ENCODE results near the gene BMP8A.

BMP8A gene

DNA sequence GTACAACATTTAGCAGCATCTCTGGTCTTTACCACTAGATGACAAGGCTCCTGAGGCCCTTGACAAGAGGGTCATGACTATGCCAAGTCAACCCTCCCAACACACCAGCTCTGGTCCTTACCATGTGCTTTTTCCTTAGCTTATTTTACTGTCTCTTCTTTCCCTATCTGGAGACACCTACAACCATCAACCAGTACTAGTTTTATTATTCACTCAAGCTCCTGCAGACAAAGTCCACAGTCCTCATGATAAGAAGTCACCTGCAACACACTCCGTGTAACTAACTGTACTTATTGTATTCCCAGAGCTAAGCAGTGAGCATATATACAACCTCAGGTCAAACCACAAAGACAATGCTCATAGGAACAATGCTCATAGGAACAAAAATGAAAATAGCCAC, 69.8 kb downstream of the BMP8A start:
- no peak overlapping the region for H3K4me3 ChIP-seq (ENCODE audit: low read length)
- no peak for DNase-seq (ENCODE audit: low read depth, low spot score)

DNA sequence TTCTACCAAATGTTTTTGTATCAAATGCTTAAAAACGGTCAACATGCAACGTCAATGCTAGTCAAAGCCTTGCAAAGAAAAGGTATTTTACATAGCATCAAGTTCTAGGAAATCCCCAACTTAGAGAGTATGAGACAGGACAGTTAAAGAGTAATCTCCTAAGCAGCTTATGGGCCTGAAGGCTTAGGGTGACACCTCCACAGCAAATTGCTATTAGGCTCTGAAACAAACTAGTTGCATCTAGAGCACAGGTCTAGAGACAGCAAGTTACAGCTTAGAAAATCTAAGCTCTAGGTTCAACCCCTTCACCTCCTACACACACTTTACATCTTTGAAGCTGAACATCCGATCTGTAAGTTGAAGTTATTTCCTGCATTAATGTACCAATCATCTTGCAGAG, 71.5 kb downstream of the BMP8A start:
- no peak for DNase-seq (ENCODE audit: low read depth, low spot score)
- H3K4me3 ChIP-seq (ENCODE audit: low read length), result no peak overlapping the region

DNA sequence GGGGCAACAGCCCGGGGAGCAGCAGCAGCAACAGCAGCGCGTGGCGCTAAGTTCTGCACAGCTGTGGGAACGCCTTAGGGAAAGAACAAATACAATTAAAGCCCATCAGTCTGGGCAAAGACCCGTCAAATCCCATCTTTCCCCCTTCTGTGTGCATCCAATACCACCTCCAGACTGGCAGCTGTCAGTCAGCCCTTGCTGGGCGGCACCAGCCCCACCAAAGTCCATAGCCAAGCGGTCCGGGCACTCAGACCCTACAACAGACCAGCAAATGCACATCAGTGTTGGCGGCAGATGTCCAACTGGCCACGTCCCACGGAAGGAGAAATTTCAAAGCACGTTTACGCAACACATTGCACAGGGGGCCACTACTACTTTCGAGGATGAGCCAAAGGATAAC, 72.2 kb downstream of the BMP8A start:
- DNase-seq (ENCODE audit: low read depth, low spot score), result no peak
- H3K4me3 ChIP-seq (ENCODE audit: low read length), result no peak overlapping the region

DNA sequence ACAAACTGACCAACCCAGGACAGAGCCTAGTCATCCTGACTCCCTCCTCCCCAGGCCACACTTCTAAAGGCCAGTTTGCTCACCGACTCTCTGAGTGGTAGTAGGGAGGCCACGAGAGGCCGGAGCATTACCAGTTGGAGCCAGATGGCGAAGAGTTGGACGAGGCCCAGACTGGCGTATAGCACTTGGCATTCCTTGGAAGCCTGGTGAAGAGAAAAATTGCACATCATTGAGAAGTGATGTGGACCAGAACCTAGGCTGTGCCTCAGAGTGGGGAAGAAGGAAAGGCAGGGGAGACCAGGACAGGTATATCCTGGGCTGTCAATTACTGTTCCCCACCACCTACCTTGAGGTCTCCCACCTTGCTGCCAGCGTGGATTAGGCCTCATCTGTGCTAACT, 72.9 kb downstream of the BMP8A start:
- no peak for DNase-seq (ENCODE audit: low read depth, low spot score)

DNA sequence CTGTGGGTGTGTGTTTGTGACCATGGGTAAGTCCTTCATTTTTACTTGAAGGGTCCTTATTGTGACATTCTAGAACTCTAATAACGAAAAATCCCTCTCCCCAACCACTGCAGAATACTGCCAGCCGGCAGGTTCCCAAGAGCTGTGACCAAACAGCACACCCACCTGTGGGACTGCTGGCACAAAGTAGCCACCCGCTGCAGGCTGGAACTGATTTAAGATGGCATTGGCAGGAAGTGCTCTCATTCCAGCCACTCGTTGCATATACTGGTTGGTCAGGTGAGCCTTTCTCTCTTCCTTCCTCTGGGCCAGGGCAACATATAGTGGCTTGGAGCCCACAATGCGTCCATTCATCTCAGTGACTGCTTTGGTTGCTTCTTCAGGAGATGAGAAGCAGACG, 73.5 kb downstream of the BMP8A start:
- DNase-seq (ENCODE audit: low read depth, low spot score), result no peak
- no peak overlapping the region for H3K4me3 ChIP-seq (ENCODE audit: low read length)

More for the DNA sequence above, 72.9 kb downstream of the BMP8A start:
- no peak overlapping the region for H3K4me3 ChIP-seq (ENCODE audit: low read length)

DNA sequence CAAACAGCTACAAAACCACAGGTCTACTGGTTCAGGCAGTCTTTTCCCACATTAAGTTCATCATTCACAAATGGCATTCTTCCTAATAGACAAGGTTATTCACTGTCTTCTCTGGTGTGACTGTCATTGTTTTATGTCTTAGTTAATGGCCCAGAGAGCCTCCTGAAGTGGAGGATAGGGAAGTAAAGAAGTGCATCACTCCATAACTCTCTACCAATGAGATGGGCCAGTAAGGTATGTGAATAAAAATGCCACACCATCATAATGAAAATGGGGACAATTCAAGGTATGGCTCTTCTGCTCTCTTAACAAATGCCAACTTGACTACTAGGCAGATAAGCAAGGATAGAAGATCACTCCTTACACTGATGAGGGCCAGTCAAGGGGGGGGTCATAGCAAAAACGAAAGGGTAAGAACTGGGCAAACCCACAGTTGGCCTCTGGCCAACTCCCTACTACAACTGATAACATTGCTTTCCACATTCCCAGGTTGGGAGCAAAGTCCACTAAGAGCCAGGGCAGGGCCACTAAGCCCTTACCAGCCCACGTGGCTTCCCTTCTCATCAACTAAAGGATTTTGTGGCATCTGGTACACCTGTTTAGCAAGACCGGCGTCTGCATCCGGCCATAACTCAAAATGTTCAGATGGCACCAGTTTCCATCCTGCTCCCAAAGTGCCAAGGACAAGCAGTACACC, 75.2 kb downstream of the BMP8A start:
- H3K4me3 ChIP-seq (ENCODE audit: low read length), result no peak overlapping the region
- DNase-seq (ENCODE audit: low read depth, low spot score), result no peak

DNA sequence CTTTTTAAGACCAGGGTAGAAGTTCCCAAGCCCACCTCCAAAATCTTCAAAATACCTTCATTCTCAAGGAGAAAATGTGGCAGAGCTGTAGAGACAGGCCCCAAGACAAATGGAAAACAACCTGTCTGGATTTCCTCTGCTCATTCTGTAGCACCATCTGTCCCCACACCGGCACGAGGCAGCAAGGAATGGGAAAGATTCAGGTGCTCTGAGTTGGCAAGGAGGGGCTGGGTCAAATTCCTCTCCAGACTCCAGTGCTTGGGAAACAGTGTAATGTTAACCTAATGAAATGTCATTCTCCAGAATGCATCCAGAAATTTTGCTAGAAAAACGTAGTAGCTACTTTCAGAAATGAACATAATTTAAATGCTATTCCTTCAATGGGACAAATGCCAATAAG, 75.9 kb downstream of the BMP8A start:
- no peak overlapping the region for H3K4me3 ChIP-seq (ENCODE audit: low read length)
- no peak for DNase-seq (ENCODE audit: low read depth, low spot score)

DNA sequence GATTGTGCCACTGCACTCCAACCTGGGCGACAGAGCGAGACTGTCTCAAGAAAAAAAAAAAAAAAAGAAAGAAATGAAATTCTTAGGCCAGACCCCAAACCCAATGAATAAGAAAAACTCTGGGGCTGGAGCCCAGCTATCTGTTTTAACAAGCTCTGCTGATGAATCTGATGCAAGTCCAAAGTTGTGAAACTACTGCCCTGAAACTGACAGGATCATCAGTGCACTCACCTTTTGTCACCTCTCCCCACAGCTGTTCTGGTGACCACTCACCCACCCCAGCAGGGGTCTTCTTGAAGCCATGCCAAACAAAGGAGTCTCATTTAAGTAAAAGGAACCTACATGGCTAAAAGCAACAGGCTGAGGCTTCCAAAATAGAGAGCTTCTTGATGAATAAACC, 76.8 kb downstream of the BMP8A start:
- no peak for DNase-seq (ENCODE audit: low read depth, low spot score)

DNA sequence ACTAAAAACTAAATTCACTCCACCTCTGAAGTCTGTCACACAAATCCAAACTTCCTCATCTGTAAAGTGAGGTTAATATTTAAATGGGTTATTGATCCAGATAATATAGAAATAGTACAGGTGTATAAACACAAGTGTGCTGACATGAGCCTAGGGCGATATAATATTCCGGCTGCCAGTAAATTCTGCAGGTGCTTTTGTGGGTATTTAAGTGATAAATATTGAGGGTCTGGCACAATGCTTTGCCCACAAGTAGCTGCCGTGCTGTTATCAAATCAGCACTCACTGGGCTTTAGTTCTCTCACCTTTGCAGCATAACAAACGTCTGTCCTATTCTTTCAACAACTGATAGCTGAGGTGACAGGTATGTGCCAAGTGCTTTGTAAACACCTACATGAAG, 77.6 kb downstream of the BMP8A start:
- DNase-seq (ENCODE audit: low read depth, low spot score), result no peak
- no peak overlapping the region for H3K4me3 ChIP-seq (ENCODE audit: low read length)

More for the DNA sequence above, 76.8 kb downstream of the BMP8A start:
- no peak overlapping the region for H3K4me3 ChIP-seq (ENCODE audit: low read length)

DNA sequence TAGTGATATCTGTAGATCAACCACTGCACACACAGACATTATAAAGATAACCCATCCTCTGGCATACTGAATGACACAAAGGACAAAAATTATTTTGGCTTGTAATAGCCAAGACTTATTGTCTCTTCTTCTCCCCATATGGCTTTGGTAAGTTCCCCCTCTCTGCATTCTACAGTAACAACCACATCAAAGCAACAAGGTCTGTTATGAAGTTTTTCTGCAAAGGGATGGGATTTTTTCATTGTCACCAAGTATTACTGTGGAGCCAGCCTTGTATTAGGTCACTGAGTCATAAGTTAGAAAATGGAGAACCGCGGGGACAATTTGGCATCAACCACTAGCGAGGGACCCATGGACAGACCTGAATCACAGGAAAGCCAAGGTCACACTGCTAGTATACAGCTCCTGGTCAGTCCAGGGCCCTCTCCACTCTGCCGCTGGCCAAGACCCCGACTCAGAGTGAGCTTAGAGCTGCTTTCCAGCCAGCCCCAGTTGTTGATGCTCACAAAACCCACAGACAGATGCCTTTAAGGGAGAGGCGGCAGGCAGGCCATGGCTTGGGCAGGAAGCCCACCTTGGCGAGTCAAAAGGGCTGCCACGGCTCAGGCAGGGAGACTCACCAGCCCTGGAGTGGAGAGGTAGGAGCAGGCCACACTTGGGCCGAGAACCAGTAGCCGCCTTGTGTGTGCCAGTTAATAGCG, 79.2 kb downstream of the BMP8A start:
- H3K4me3 ChIP-seq (ENCODE audit: low read length), result no peak overlapping the region

DNA sequence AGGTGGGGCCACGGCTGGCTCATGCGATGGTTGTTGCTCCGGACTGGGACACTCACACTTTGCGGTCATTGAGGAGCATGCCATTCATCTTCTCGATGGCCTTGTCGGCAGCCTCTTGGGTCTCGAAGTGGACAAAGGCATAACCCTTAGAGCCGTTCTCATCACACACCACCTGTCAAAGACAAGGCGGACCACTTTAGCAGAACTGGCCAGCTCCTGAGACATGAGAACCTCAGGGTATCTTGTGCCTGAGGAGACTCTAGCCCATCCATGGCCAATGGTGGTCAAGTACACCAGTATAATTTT, 79.7 kb downstream of the BMP8A start:
- no peak overlapping the region for H3K4me3 ChIP-seq (ENCODE audit: low read length)
- no peak for DNase-seq (ENCODE audit: low read depth, low spot score)

More for the DNA sequence above, 79.2 kb downstream of the BMP8A start:
- DNase-seq (ENCODE audit: low read depth, low spot score), result peak; percentile 55

DNA sequence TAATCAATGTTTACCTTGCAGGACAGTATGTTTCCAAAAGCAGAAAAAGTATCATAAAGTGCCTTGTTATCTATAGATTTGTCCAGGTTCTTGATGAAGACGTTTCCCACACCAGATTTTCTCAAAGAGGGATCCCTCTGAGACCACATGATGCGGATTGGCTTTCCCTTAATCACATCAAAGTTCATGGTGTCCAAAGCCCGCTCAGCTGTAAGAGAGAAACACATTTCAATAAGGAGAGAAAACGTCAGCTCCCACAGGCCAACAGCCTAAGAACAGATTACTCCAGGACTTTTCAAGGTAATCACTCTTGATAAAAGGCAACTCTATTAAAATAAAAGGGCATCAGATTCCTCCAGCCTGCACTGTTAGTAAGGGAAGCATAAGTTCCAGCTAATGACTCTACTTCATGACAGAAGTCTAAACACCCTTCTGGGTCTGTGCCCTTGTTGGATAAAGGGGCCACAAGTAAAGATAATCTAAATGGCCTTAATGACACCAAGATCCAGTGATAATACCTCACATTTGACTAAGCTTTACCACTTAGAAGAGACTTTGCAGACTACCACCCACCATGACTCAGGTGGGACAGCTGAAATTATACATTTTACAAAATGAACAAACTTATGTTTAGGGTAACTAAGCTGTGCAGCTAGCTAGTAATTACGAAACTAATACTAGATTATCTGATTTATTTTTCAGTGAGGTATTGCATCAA, 81.1 kb downstream of the BMP8A start:
- DNase-seq (ENCODE audit: low read depth, low spot score), result no peak
- H3K4me3 ChIP-seq (ENCODE audit: low read length), result no peak overlapping the region

DNA sequence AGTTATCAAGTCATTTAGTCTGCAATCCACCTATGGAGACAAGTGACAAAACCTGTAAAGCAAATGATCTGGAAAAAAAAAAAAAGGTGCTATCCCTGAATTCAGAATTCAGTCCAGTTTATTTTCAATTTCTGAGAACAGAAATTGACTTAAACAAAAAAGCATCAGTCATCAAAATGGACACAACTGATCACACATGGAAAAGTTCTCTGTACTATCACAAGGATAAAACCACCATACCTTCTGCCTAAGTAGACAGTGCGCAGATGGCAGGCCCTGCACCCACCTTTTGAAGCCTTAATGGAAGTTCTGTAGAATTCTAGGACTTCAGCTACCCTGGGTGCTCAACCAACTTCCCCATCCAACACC, 81.6 kb downstream of the BMP8A start:
- DNase-seq (ENCODE audit: low read depth, low spot score), result no peak
- no peak overlapping the region for H3K4me3 ChIP-seq (ENCODE audit: low read length)

DNA sequence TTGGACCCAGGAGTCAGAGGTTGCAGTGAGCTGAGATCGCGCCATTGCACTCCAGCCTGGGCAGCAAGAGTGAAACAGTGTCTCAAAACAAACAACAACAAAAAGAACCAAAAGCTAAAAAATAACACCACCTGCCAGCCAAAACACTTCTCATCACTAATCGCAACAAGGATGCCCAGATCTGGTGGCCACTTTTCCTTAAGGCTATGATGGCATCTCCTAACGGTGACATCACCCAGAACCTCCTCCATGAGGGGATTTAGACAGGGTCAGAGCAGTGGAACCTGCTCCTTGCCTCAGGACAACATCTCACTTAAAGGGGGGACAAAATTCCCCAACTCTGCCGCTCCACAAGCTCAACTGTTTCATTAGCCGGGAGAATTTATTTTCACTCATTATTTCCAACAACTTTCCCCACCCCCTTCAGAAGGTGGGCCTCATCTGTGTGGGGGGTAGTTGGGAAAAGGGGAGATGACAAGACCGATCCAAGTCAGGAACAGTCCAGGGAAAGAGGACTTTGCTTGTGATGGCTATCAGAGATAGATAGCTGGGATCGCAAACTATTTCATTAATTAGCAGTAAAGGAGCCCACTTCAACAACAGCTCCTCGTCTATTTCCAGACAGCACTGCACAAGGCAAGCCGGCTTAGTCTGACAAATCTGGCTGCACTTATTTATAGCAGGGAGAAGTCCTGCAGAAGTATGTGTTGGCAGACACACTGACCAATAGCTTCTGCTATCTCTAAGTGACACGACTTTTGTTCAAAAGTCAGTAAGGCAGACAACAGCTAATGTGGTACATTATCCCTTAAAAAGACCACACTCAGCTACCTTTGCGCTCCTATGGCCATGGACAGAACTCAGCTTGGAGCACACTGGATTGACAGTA, 82.5 kb downstream of the BMP8A start:
- H3K4me3 ChIP-seq (ENCODE audit: low read length), result peak overlapping the region; percentile 80
- no peak for DNase-seq (ENCODE audit: low read depth, low spot score)

DNA sequence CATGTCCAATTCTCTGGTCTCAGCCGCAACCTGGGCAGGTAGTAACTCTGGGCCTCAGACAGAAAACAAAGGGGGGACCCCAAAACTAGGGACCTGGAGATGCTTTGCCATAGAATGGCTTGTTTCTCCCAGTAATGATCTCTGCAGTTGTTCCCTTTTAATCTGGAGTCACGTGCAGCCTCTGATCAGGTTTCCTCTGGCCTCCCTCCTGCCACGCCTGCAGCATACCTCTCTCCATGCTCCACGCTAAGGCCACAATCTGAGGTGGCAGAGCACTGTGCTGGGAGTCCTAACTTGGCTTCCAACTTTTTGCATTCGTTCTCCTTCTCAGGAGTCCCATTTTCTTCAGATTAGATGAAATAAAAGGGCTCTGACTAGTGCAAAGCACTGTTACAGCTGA, 83.2 kb downstream of the BMP8A start:
- no peak for DNase-seq (ENCODE audit: low read depth, low spot score)
- H3K4me3 ChIP-seq (ENCODE audit: low read length), result peak overlapping the region; percentile 80

Measured in Jurkat, Clone E6-1 (cell line).